ENCODE measurements around the gene CERS6. TPM values are rescaled to one million over a fixed set of nuclear protein-coding genes. Genes with fewer than 3 reads are reported as not detected.

The CERS6 gene
- total RNA-seq, 1 experiment from 2014 or later = 8.3 TPM

- CTCF ChIA-PET = no interaction called here
- intact Hi-C loops (cut with micrococcal nuclease; ENCODE audit: unreplicated experiment) = no loop called here
Observed at GRCh38 chr2:168555283-168555682, 99.2 kb downstream of the CERS6 start.

GRCh38 chr2:168559187-168559586 is 103.1 kb downstream of the CERS6 start:
- Histone ChIP-seq H3K9me2 (ENCODE audit: insufficient read depth) (no peaks in the 10 kb centered on the region), H3K4me3 (no peak overlapping the region), H3K27ac (no peak overlapping the region), H3K4me1 (replicated peaks; ENCODE audit: insufficient read depth) (no peaks in the 10 kb centered on the region), H2AFZ (no peak overlapping the region), H3K4me2 (no peak overlapping the region), H3K36me3 (ENCODE audit: low read depth) (no peaks in the 10 kb centered on the region), H3K27me3 (ENCODE audit: insufficient read depth, low read depth) (no peaks in the 10 kb centered on the region), H3K9me3 (ENCODE audit: insufficient read depth, low read depth) (no peaks in the 10 kb centered on the region), H3K79me2 (ENCODE audit: low read depth) (no peaks in the 10 kb centered on the region), H3F3A (ENCODE audit: insufficient read depth, low read depth) (no peaks in the 10 kb centered on the region), H4K20me1 (ENCODE audit: insufficient read depth) (no peaks in the 10 kb centered on the region)
- POLR2A ChIA-PET (ENCODE audit: unreplicated experiment) = no interaction called here
- no peak for DNase-seq
- no peak for TF ChIP-seq EZH2 (IDR thresholded peaks at IDR 0.05; ENCODE audit: low read depth)
- no peak for TF ChIP-seq CTCF (conservative IDR thresholded peaks at IDR 0.05)
- CTCF ChIA-PET = no interaction called here
- BruUV-seq (replicated peaks) = no TSS peak
- intact Hi-C loops (cut with micrococcal nuclease; ENCODE audit: unreplicated experiment) = no loop called here

More at GRCh38 chr2:168555283-168555682, 99.2 kb downstream of the CERS6 start:
- no peaks in the 10 kb centered on the region for H3F3A ChIP-seq (ENCODE audit: insufficient read depth, low read depth)
- H3K27me3 ChIP-seq (ENCODE audit: insufficient read depth, low read depth) = no peaks in the 10 kb centered on the region
- no peaks in the 10 kb centered on the region for H3K79me2 ChIP-seq (ENCODE audit: low read depth)
- no peak overlapping the region for H3K4me3 ChIP-seq
- no peaks in the 10 kb centered on the region for H3K9me2 ChIP-seq (ENCODE audit: insufficient read depth)
- H3K36me3 ChIP-seq (ENCODE audit: low read depth) = no peaks in the 10 kb centered on the region
- no peak overlapping the region for H3K4me2 ChIP-seq
- no peak overlapping the region for H2AFZ ChIP-seq
- TF ChIP-seq EZH2 (IDR thresholded peaks at IDR 0.05; ENCODE audit: low read depth) = no peak
- TF ChIP-seq CTCF (conservative IDR thresholded peaks at IDR 0.05) = no peak
- H3K9me3 ChIP-seq (ENCODE audit: insufficient read depth, low read depth) = no peaks in the 10 kb centered on the region
- DNase-seq = no peak
- H3K4me1 ChIP-seq (replicated peaks; ENCODE audit: insufficient read depth) = no peaks in the 10 kb centered on the region
- POLR2A ChIA-PET (ENCODE audit: unreplicated experiment) = no interaction called here
- H4K20me1 ChIP-seq (ENCODE audit: insufficient read depth) = no peaks in the 10 kb centered on the region
- no peak overlapping the region for H3K27ac ChIP-seq
- BruUV-seq (replicated peaks) = no TSS peak

GRCh38 chr2:168560817-168561499 is 104.9 kb downstream of the CERS6 start:
- no peak overlapping the region for H3K4me3 ChIP-seq
- H3K4me2 ChIP-seq = no peak overlapping the region
- H3F3A ChIP-seq (ENCODE audit: insufficient read depth, low read depth) = no peaks in the 10 kb centered on the region
- H3K27me3 ChIP-seq (ENCODE audit: insufficient read depth, low read depth) = no peaks in the 10 kb centered on the region
- BruUV-seq (replicated peaks) = no TSS peak
- no peak for DNase-seq
- H3K36me3 ChIP-seq (ENCODE audit: low read depth) = no peaks in the 10 kb centered on the region
- TF ChIP-seq CTCF (conservative IDR thresholded peaks at IDR 0.05) = no peak
- TF ChIP-seq EZH2 (IDR thresholded peaks at IDR 0.05; ENCODE audit: low read depth) = no peak
- H4K20me1 ChIP-seq (ENCODE audit: insufficient read depth) = no peaks in the 10 kb centered on the region
- no peaks in the 10 kb centered on the region for H3K4me1 ChIP-seq (replicated peaks; ENCODE audit: insufficient read depth)
- no peak overlapping the region for H3K27ac ChIP-seq
- ChIA-PET POLR2A (ENCODE audit: unreplicated experiment) (no interaction called here), CTCF (no interaction called here)
- H3K9me3 ChIP-seq (ENCODE audit: insufficient read depth, low read depth) = no peaks in the 10 kb centered on the region
- no peak overlapping the region for H2AFZ ChIP-seq
- no peaks in the 10 kb centered on the region for H3K9me2 ChIP-seq (ENCODE audit: insufficient read depth)
- intact Hi-C loops (cut with micrococcal nuclease; ENCODE audit: unreplicated experiment) = no loop called here
- H3K79me2 ChIP-seq (ENCODE audit: low read depth) = no peaks in the 10 kb centered on the region
